Measurements from ENCODE around the gene PNPLA1.

The PNPLA1 gene

GRCh38 chr6:36241728-36242127 lies 28.1 kb upstream of the PNPLA1 start:
- Mint-ChIP-seq H3K36me3 (peaks cover 0 to 5% of the 10 kb centered on the region in 2 donors), H3K9me3 (peaks cover 0 to 2% of the 10 kb centered on the region in 2 donors), H3K27me3 (no peaks in the 10 kb centered on the region), H3K4me1 (peaks cover 29 to 64% of the 10 kb centered on the region in 2 donors), H3K4me3 (peak overlapping the region; percentile 42 to 74), H3K27ac (peak overlapping the region; percentile 68)
- ATAC-seq (replicated peaks) (peak; percentile 93 to 94), DNase-seq (peak; percentile 66)

DNA sequence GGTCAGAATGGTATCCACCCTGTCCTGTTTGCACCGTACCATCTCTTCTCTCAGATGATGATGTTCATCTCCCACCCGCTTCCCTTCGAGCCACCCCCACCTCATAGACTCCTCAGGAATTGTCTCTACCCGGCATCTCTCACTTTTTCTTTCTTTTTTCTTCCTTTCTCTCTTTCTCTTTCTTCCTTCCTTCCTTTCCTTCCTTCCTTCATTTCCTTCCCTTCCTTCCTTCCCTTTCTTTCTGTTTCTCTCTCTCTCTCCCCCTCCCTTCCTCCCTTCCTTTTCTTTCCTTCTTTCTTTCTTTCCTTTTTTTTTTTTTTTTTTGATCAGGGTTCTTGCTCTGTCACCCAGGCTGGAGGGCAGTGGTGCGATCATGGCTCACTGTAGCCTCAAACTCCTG lies 27.7 kb upstream of the PNPLA1 start:
- ATAC-seq (replicated peaks) (no peak), DNase-seq (no peak)
- peaks cover 0 to 2% of the 10 kb centered on the region in 2 donors for H3K9me3 Mint-ChIP-seq
- peaks cover 0 to 1% of the 10 kb centered on the region in 2 donors for H3K27me3 Mint-ChIP-seq
- H3K27ac Mint-ChIP-seq, result peak overlapping the region; percentile 68
- peak overlapping the region; percentile 42 to 74 for H3K4me3 Mint-ChIP-seq
- peaks cover 30 to 60% of the 10 kb centered on the region in 2 donors for H3K4me1 Mint-ChIP-seq
- peaks cover 4 to 5% of the 10 kb centered on the region in 2 donors for H3K36me3 Mint-ChIP-seq

DNA sequence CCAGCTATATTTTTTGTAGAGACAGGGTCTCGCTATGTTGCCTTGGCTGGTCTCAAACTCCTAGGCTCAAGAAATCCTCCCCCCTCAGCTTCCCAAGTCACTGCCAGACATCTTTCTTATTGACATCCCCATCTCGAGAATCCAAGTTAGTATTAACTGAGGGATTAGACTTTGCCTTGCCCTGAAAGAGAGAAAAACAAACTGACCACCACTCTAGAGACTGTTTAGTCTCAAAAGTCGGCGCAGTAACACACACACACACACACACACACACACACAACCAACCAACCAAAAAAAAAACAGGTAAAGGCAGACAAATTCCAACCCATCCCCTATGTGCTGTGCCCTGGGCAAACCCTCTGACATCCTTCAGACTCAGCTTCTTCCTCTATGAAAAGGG lies 27.2 kb upstream of the PNPLA1 start:
- Mint-ChIP-seq H3K36me3 (peaks cover 5 to 6% of the 10 kb centered on the region in 2 donors), H3K4me1 (peaks cover 30 to 56% of the 10 kb centered on the region in 2 donors), H3K9me3 (peaks cover 0 to 2% of the 10 kb centered on the region in 2 donors), H3K27ac (peak overlapping the region; percentile 7), H3K27me3 (peaks cover 0 to 6% of the 10 kb centered on the region in 2 donors), H3K4me3 (peak overlapping the region in 1 of 2 donors; percentile 74)
- ATAC-seq (replicated peaks), result no peak
- DNase-seq, result no peak

DNA sequence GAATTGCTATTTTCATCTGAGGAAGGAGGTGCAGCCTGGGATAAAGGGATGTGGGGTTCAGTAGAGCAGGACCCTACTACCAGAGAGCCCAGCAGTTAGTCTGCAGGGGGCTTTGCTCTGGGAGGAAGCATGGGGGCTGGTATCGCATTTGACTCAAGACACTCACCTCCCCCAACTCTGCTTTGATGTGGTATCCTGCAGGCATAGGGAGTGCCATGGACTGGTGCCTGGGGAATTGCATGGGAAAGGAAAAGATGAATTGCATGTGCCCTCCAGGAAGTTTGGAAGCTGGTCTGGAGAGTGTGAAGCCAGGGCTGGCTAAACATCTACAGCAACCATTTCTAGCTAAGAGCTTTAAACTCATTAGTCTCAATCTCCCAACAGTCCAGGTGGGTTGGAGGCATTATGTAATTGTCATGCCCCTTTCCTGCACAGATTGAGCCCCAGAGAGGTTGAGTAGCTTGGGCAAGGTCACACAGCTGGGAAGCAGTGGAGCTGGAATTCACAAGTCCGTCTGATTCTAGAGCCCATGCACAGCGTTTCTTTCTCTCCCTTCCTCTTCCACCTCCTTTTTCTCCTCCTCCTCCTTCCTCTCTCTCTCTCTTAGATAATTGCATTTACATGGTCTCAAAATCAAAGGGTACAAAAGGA lies 26.2 kb upstream of the PNPLA1 start:
- H3K9me3 Mint-ChIP-seq, result peaks cover 0 to 2% of the 10 kb centered on the region in 2 donors
- peaks cover 0 to 6% of the 10 kb centered on the region in 2 donors for H3K27me3 Mint-ChIP-seq
- ATAC-seq (replicated peaks), result no peak
- no peak for DNase-seq
- H3K27ac Mint-ChIP-seq, result no peak overlapping the region
- H3K4me3 Mint-ChIP-seq, result no peak overlapping the region
- peaks cover 30 to 56% of the 10 kb centered on the region in 2 donors for H3K4me1 Mint-ChIP-seq
- H3K36me3 Mint-ChIP-seq, result peaks cover 2 to 6% of the 10 kb centered on the region in 2 donors

- Mint-ChIP-seq H3K27me3 (peaks cover 0 to 6% of the 10 kb centered on the region in 2 donors), H3K36me3 (peaks cover 2 to 6% of the 10 kb centered on the region in 2 donors), H3K4me1 (peaks cover 30 to 56% of the 10 kb centered on the region in 2 donors), H3K4me3 (no peak overlapping the region), H3K27ac (no peak overlapping the region), H3K9me3 (peaks cover 0 to 2% of the 10 kb centered on the region in 2 donors)
- DNase-seq, result no peak
- ATAC-seq (replicated peaks), result no peak
Measured at GRCh38 chr6:36244641-36245280, 25.1 kb upstream of the PNPLA1 start.

DNA sequence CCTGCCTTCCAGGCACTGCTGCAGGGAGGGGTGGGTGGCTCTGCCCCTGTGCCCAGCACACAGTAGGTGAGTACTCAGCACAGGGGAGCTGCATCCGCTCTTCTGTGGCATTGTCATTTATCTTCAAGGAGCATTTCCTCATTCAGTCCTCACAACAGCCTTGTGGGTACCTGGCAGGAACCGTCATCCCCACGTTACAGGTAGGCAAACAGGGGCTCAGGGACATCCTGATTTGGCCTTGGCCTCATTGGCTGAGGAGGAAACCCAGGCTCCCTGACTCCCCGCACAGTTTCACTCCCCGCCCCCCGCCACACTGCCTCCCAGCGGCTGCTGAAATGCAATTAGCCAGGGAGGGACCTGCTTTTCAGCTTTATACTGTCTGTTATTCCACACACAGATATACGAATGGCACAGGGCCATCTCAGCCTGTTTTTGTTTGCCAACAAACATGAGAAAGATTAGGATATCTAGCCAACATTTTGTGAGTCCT lies 24.2 kb upstream of the PNPLA1 start:
- H3K4me1 Mint-ChIP-seq, result peaks cover 30 to 56% of the 10 kb centered on the region in 2 donors
- ATAC-seq (replicated peaks) (peak; percentile 17 to 21), DNase-seq (no peak)
- peaks cover 0 to 6% of the 10 kb centered on the region in 2 donors for H3K27me3 Mint-ChIP-seq
- peaks cover 0 to 2% of the 10 kb centered on the region in 2 donors for H3K9me3 Mint-ChIP-seq
- H3K36me3 Mint-ChIP-seq, result peaks cover 2 to 6% of the 10 kb centered on the region in 2 donors
- H3K4me3 Mint-ChIP-seq, result peak overlapping the region in 1 of 2 donors; percentile 22
- peak overlapping the region; percentile 28 for H3K27ac Mint-ChIP-seq

GRCh38 chr6:36246506-36247268 lies 23.2 kb upstream of the PNPLA1 start:
- no peak overlapping the region for H3K27ac Mint-ChIP-seq

GRCh38 chr6:36247693-36248092 lies 22.2 kb upstream of the PNPLA1 start:
- Mint-ChIP-seq H3K9me3 (peaks cover 0 to 2% of the 10 kb centered on the region in 2 donors), H3K27me3 (peaks cover 5 to 6% of the 10 kb centered on the region in 2 donors), H3K4me1 (peaks cover 17 to 39% of the 10 kb centered on the region in 2 donors), H3K36me3 (peaks cover 2 to 10% of the 10 kb centered on the region in 2 donors), H3K27ac (no peak overlapping the region), H3K4me3 (no peak overlapping the region)
- DNase-seq, result no peak
- no peak for ATAC-seq (replicated peaks)

More at GRCh38 chr6:36246506-36247268, 23.2 kb upstream of the PNPLA1 start:
- Mint-ChIP-seq H3K36me3 (peaks cover 2 to 6% of the 10 kb centered on the region in 2 donors), H3K9me3 (peaks cover 0 to 2% of the 10 kb centered on the region in 2 donors), H3K4me1 (peaks cover 25 to 49% of the 10 kb centered on the region in 2 donors), H3K4me3 (no peak overlapping the region), H3K27me3 (peaks cover 0 to 6% of the 10 kb centered on the region in 2 donors)
- no peak for ATAC-seq (replicated peaks)
- DNase-seq, result no peak

DNA sequence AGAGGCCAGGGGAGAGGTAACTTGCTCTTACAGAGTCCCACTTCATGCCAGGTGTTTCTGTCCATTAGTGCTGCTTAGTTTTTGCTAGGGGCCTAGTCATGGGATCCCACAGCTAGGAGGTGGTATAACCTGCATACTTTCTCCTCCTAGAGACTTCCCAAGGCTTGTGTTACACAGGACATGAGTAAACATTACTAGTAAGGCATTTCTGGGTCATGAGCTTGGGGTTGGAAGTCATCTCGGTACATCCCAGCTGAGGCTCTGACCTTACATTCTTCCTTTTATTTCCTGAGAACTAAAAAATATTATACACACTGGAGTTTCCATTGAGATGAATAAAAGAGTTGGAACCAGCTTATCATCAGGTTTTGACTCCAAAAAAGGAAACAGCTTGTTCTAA lies 20.9 kb upstream of the PNPLA1 start:
- Mint-ChIP-seq H3K4me1 (peaks cover 11 to 26% of the 10 kb centered on the region in 2 donors), H3K27ac (no peak overlapping the region), H3K9me3 (no peaks in the 10 kb centered on the region), H3K4me3 (no peak overlapping the region), H3K27me3 (peaks cover 5 to 6% of the 10 kb centered on the region in 2 donors), H3K36me3 (peaks cover 0 to 10% of the 10 kb centered on the region in 2 donors)
- no peak for DNase-seq
- ATAC-seq (replicated peaks), result no peak

DNA sequence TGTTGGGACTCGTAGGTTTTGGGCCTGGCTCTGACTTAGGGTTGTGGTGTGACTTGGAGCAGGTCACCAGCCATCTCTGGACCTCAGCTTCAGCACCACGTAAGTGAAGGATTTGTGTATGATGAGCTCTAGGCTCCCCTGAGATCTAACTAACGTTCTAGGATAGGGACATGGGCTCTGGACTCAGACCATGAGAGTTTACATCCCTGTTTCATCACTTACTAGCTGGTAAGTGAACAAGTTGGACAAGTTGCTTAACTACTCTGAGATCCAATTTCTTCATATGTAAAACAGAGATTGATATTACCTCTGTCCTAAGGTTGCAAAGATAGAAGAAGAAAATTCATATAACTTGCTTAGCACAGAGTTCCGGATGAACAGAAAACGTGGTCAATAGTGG lies 20.3 kb upstream of the PNPLA1 start:
- DNase-seq (no peak), ATAC-seq (replicated peaks) (no peak)
- Mint-ChIP-seq H3K9me3 (no peaks in the 10 kb centered on the region), H3K36me3 (peaks cover 0 to 10% of the 10 kb centered on the region in 2 donors), H3K27ac (no peak overlapping the region), H3K27me3 (peaks cover 5 to 6% of the 10 kb centered on the region in 2 donors), H3K4me1 (peaks cover 11 to 21% of the 10 kb centered on the region in 2 donors), H3K4me3 (no peak overlapping the region)

GRCh38 chr6:36252005-36252404 lies 17.9 kb upstream of the PNPLA1 start:
- Mint-ChIP-seq H3K36me3 (peaks cover 0 to 8% of the 10 kb centered on the region in 2 donors), H3K27ac (no peak overlapping the region), H3K4me1 (no peaks in the 10 kb centered on the region), H3K9me3 (peaks cover 3 to 6% of the 10 kb centered on the region in 2 donors), H3K4me3 (no peak overlapping the region), H3K27me3 (peaks cover 6 to 10% of the 10 kb centered on the region in 2 donors)
- DNase-seq (no peak), ATAC-seq (replicated peaks) (no peak)

GRCh38 chr6:36263390-36264000 lies 6.4 kb upstream of the PNPLA1 start:
- H3K36me3 Mint-ChIP-seq, result no peaks in the 10 kb centered on the region
- peaks cover 0 to 1% of the 10 kb centered on the region in 2 donors for H3K9me3 Mint-ChIP-seq
- DNase-seq (no peak), ATAC-seq (replicated peaks) (no peak)
- peaks cover 19 to 23% of the 10 kb centered on the region in 2 donors for H3K27me3 Mint-ChIP-seq
- H3K27ac Mint-ChIP-seq, result no peak overlapping the region
- no peaks in the 10 kb centered on the region for H3K4me1 Mint-ChIP-seq
- H3K4me3 Mint-ChIP-seq, result no peak overlapping the region

DNA sequence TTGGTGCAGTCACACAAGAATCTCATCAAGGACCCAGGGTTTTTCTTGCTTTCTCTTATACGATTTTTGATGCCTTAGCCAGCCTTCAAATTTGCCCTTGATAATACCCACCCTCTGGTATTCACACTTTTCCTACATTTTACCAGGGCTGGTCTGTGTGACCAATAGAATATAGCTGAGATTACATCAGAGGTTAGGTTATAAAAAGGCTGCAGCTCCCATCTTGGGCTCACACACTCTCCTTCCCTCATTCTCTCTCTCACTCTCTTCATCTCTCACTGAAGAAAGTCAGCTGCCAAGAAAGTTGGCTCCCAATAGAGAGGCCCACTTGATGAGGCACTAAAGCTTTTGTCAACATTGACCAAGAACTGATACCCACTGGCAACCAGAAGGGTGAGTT lies 4.1 kb upstream of the PNPLA1 start:
- H3K27ac Mint-ChIP-seq, result no peak overlapping the region
- no peaks in the 10 kb centered on the region for H3K36me3 Mint-ChIP-seq
- ATAC-seq (replicated peaks) (no peak), DNase-seq (no peak)
- no peak overlapping the region for H3K4me3 Mint-ChIP-seq
- peaks cover 17 to 29% of the 10 kb centered on the region in 2 donors for H3K27me3 Mint-ChIP-seq
- H3K9me3 Mint-ChIP-seq, result peaks cover 0 to 1% of the 10 kb centered on the region in 2 donors
- H3K4me1 Mint-ChIP-seq, result no peaks in the 10 kb centered on the region

Measured in stimulated activated naive B cell treated with anti-CD40 and anti-IgM and Interleukin-4, amounts not matched to agents 10 μg/mL and 1 μg/mL and 100 μg/mL, for 72 hours (primary cell).